ENCODE measurements around the gene ANKRD34C. TPM values are rescaled to one million over a fixed set of nuclear protein-coding genes. Genes with fewer than 3 reads are reported as not detected.

Gene ANKRD34C
- total and polyA plus RNA-seq, 8 donors: 0.05 to 0.47 (median 0.12) TPM; not detected in 1

DNA sequence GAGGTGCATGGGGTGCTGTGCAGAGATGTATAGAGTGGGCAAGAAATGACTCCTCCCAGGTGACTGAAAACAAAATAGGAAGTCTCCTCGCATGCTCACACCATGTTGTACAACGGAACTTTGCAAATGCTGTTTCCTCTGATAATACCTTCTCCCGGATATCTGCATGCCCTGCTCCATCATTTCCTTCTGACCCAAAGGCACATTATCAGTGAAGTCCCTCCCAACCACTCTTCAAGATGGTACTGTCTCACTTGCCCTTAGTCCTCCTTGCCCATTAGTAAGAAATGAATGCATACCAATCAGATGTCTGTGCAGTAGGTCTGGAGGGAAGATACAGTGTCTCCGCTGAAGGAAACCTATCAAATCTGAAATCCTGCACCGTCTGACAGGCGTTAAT, 40.4 kb downstream of the ANKRD34C start:
- ATAC-seq (no peak), DNase-seq (no peak), FAIRE-seq (no peak)
- peaks cover 0 to 13% (median 7%) of the 10 kb centered on the region in 3 donors for H3K36me3 ChIP-seq
- 90% methylated on average over 6 of the region's 6 CpGs for WGBS, 2 donors
- H3K4me1 ChIP-seq: no peaks in the 10 kb centered on the region
- intact Hi-C loops (cut with DNase I): no loop called here
- H3K27me3 ChIP-seq: no peaks in the 10 kb centered on the region
- no peak overlapping the region for H3K4me3 ChIP-seq
- no peaks in the 10 kb centered on the region for H3K9me3 ChIP-seq
- H3K27ac ChIP-seq: no peak overlapping the region
- TF ChIP-seq, protein P1, sequence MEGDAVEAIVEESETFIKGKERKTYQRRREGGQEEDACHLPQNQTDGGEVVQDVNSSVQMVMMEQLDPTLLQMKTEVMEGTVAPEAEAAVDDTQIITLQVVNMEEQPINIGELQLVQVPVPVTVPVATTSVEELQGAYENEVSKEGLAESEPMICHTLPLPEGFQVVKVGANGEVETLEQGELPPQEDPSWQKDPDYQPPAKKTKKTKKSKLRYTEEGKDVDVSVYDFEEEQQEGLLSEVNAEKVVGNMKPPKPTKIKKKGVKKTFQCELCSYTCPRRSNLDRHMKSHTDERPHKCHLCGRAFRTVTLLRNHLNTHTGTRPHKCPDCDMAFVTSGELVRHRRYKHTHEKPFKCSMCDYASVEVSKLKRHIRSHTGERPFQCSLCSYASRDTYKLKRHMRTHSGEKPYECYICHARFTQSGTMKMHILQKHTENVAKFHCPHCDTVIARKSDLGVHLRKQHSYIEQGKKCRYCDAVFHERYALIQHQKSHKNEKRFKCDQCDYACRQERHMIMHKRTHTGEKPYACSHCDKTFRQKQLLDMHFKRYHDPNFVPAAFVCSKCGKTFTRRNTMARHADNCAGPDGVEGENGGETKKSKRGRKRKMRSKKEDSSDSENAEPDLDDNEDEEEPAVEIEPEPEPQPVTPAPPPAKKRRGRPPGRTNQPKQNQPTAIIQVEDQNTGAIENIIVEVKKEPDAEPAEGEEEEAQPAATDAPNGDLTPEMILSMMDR (IDR thresholded peaks at IDR 0.05): no peak

DNA sequence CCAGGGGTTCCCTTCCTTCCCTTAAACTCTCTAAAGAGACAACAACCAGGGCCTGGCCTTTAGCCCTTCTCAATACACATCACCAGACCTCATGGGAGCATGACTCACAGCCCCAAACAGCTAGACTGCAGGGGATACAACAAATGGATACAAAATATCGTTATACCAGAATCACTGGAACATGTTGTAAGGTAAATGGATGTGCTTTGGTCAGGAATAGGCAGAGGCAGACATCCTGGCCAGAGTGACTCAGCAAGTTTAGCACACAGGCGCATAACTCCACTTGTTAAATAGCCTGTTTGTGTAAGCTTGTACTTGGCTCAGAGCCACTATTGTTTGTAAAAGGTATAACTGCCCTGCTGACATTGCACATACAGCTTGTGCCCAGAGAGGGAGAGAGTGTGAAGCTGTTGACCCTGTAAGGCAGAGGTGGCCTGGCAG, 46.7 kb downstream of the ANKRD34C start:
- 85 to 87% methylated on average over 2 of the region's 2 CpGs for WGBS, 2 donors
- Histone ChIP-seq H3K9me3 (no peaks in the 10 kb centered on the region), H3K27ac (no peak overlapping the region), H3K4me1 (peaks cover 10 to 16% (median 16%) of the 10 kb centered on the region in 3 donors), H3K27me3 (no peaks in the 10 kb centered on the region), H3K36me3 (no peaks in the 10 kb centered on the region), H3K4me3 (no peak overlapping the region)
- TF ChIP-seq, protein P1 (IDR thresholded peaks at IDR 0.05): no peak
- ATAC-seq: no peak
- no peak for DNase-seq
- no peak for FAIRE-seq
- intact Hi-C loops (cut with DNase I): no loop called here

Other genes starting within 250 kb of the ANKRD34C start
- gene RASGRF1, start 191.9 kb upstream of the ANKRD34C start, total RNA-seq: 1 to 10 TPM in 3 of 6 donors, under 1 TPM in 3; 0.35 to 2.9 (median 1.6) TPM
- gene RASGRF1, start 191.9 kb upstream of the ANKRD34C start, polyA plus RNA-seq: 1 to 10 TPM; 1.8 to 8.4 TPM
- gene TMED3, start 28.4 kb downstream of the ANKRD34C start, total RNA-seq: 10 to 100 TPM; 52.7 to 99.0 (median 77.4) TPM
- gene TMED3, start 28.4 kb downstream of the ANKRD34C start, polyA plus RNA-seq: 10 to 100 TPM; 82.9 to 85.2 TPM
- 1 to 10 TPM; 1.3 to 2.7 (median 2.2) TPM for gene MINAR1, start 149.6 kb downstream of the ANKRD34C start, total RNA-seq
- gene MINAR1, start 149.6 kb downstream of the ANKRD34C start, polyA plus RNA-seq: 1 to 10 TPM; 1.1 to 3.9 TPM

All from pancreas (tissue), 10 donors.